Ovary (tissue), 3 donors: ENCODE data around the gene NEDD4L.

Experiments
- CTCF ChIP-seq, 3 donors: fragments of 450-650 bp in 2 of 3; fragments of 200-600 bp in 1 of 3; IDR thresholded peaks; one replicate each; pipeline versions ENCODE4 v1.5.1 to v1.8.0; 2016 to 2022; ENCODE audit warnings: antibody characterized with exemption in 3 of 3, mild to moderate bottlenecking in 1 of 3
- POLR2A ChIP-seq: fragments of 450-650 bp; IDR thresholded peaks from one replicate; pipeline ENCODE4 v1.6.1; 2017; ENCODE audit warnings: antibody characterized with exemption, mild to moderate bottlenecking, moderate library complexity
- donor health status: DM: no; HTN: no; CAD: no.

- TF ChIP-seq CTCF (IDR thresholded peaks at IDR 0.05) (no peak), POLR2A (no peak)
Measured at GRCh38 chr18:58234359-58234741, 190.3 kb downstream of the NEDD4L start.
